Esophagus muscularis mucosa (tissue), 3 donors: ENCODE results near the gene ZNF182.

Source experiments
- CTCF ChIP-seq, 3 experiments: fragments of 200-600 bp in 2 of 3; fragments of 450-650 bp in 1 of 3; sonication (generic) in 2 of 3; IDR thresholded peaks; one replicate each; pipeline ENCODE4 v1.5.1; 2017 to 2019; ENCODE audit warnings: antibody characterized with exemption in 3 of 3, mild to moderate bottlenecking in 2 of 3, moderate library complexity in 1 of 3
- POLR2AphosphoS5 ChIP-seq, 2 donors: sonication (generic); formaldehyde crosslinking; IDR thresholded peaks; one replicate each; pipeline ENCODE4 v1.6.1; 2017; ENCODE audit warnings: antibody characterized with exemption in 2 of 2

- TF ChIP-seq POLR2AphosphoS5 (IDR thresholded peaks at IDR 0.05) (no peak), CTCF (IDR thresholded peaks at IDR 0.05) (no peak)
These were observed 24.3 kb upstream of the ZNF182 start for GRCh38 chrX:48028091-48028490.
